LoVo (cell line): ENCODE results near the gene RASA3.
"Not testable (repeated sequence)": the region's sequence is repeated elsewhere in the genome, so short reads cannot be mapped to it uniquely, and the experiment has no call there.

ENCODE experiments used
- DNase-seq: peaks from one replicate; pipeline ENCODE4 v3.0.0-alpha.2; 2016; ENCODE audit warnings: low spot score

Gene RASA3

GRCh38 chr13:114101358-114102130 is 30.9 kb downstream of the RASA3 start:
- no peak for DNase-seq

DNA sequence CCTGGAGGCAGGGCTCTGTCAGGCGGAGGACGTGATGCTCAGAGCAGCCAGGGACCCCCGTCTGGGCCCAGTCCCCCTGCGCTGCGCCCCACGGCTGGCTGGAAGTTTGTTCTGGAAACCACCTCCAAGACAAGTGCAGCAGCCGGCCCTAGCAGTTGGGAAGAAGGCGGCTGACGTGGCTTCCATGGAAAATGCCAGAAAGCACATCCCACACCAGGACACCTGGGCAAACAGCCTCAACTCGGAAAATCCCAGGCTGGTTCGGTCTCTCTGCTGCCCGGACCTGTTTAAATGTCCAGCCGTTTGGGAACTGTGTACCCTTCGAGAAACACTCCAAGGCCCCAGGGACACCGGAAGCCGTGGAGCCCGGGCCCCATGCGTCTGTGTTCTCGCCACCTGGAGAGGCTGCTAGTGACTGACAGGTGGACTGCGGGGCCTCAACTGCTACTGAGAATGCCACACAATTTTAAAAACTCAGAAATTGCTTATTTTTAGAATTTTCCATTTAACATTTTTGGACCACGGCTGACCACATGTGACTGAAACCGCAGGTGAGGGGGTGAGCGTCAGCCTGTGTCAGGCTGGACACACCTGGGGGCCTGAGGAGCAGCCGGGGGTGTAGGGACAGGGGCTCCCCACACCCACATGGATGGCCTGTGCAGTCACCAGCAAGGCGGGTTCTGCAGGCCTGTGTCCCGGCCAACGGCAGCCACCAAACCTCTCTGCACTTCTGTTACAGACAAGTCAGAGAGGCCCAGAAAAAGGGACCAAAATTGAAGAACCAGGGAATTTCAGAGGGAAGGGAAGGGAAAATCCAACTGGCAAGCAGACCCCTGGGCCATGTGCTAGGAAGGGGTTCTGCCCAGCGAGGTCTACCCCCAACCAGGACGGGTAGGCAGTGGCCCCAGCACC is 31.7 kb downstream of the RASA3 start:
- DNase-seq, result no peak

GRCh38 chr13:114099918-114100445 is 32.4 kb downstream of the RASA3 start:
- DNase-seq, result peak; percentile 46

- peak; percentile 29 for DNase-seq
Measured at GRCh38 chr13:114099191-114099590, 33.2 kb downstream of the RASA3 start.

DNA sequence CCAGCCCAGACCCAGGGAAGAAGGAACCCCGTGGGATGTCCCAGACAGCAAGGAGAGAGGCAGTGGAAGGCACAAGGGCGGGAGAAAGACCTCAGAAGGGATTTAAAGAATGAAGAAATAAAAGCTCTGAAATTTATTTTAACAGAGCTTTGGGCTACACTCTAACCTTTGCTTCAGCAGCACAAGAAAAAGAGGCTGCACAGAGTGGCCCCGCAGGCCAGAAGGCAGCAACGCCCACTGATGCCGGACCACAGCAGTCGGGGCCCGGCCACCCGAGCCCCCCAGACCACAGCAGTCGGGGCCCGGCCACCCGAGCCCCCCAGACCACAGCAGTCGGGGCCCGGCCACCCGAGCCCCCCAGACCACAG is 33.8 kb downstream of the RASA3 start:
- DNase-seq, result not testable (repeated sequence)

DNA sequence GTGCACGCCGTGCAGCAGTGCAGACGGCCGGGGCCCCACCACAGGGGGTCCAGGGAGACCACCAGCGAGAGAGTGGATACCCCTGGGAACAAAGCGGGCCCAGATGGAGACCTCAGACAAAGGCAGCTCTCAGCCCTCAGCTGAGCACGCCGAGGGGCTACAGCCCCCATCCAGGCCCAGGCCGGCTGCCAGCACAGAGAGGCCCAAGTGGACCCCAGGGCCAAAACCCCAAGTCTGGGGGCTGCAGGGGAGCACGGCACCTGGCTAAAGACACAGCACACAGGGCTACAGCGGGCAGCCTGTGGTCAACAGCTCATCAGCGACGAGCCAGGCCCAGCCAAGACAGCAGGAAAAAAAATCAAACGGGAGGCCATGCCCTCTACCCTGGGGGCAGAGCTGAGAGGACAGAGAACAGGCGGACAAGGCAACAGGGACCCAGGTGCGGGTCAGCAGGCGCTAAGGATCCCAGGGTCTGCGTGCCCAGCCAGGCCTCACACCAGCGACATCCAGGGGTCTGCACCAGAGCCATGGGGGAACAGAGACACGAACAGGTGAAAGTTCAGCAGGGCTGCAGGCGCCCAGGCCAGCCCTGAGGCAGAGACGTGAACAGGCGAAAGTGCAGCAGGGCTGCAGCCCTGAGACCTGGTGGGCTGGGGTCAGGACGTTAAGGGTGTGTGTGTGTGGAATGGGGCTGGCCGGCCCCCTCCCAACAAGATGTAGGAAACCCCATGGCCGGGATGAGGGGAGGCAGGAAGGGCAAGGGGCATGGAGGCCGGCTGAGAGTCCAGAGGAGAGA is 34.3 kb downstream of the RASA3 start:
- DNase-seq, result no peak

DNA sequence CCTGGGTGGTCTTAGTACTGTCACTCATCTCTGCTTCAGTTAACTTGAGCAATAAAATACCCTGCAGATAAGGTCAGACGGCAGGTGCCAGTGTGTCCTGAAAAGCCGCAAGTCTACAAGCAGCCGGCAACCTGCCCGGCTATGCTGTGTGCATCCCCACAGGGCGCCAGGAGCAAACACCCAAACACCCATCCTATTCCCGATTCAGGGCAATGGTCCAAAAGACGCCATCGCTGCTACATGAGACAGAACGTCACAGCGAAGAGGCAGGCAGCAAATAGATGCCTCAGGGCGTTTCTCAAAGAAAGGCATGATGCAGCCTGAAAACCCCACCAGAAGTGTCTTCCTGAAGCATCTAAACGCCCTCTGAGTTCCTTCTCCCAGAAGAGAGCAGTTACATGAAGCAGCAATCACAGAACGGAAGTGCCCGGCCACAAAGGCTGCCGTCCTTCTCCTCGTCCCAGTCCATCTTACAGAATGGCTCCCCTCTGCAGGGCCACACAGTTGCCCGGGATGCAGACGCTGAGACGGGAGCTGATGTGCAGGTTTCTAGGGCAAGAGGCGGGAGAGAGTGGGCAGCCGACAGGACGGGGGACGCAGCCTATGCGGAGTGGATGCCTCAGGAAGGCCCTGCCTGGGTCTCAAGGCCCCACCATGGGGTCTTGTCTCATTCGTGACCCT is 35.1 kb downstream of the RASA3 start:
- no peak for DNase-seq

GRCh38 chr13:114096811-114097211 is 35.6 kb downstream of the RASA3 start:
- DNase-seq, result no peak

DNA sequence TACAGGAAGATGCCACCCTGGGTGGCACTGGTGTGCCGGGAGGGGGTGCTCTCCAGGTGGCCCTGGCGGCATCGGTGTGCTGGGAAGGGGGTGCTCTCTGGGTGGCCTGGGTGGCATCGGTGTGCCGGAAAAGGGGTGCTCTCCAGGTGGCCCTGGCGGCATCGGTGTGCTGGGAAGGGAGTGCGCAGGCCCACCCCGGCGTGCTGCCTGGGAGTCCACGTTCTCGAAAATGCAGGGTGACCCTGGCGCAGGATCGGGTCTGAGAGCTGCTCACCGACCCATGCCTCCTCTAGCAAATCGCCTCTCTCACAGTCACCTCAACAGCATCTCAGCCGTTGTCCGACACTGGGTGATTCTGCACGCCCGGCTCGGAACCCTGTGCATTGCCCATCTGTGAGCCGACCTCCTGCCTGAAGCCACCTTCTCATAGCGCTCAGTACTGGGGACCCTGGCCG is 36.4 kb downstream of the RASA3 start:
- DNase-seq, result no peak

DNA sequence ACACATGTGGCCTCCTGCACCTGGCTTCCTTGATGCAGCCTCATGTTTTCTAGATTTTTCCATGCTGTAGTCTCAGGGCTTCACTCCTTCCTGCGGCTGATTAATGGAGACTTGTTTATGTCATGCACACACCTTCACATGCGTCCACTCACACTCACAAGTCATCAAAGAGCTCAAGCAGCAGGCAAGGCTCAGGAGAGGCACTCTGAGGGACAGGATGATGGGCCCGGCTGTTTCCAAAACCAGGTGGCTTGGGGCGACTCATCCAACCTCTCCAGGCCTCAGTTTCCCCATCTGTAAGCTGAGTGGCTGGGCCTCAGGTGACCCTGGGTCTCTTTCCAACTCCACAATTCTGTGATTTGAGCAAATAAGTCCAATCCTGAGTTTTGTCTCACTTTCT is 36.9 kb downstream of the RASA3 start:
- no peak for DNase-seq

GRCh38 chr13:114093118-114093517 is 39.3 kb downstream of the RASA3 start:
- no peak for DNase-seq

DNA sequence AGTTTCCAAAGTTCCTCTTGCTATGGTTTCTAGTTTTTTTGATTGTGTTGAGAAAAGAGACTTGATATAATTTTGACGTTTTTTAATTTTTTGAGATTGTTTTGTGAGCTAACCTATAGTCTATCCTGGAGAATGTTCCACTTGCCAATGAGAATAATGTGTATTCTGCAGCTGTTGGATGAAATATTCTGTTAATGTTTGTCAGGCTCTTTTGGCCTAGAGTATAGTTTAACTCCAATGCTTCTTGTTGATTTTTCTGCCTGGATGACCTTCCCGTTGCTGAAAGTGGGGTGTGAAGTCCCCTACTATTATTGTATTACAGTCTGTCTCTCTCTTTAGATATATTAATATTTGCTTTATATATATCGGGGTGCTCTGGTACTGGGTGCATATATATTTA is 40.0 kb downstream of the RASA3 start:
- DNase-seq, result no peak

DNA sequence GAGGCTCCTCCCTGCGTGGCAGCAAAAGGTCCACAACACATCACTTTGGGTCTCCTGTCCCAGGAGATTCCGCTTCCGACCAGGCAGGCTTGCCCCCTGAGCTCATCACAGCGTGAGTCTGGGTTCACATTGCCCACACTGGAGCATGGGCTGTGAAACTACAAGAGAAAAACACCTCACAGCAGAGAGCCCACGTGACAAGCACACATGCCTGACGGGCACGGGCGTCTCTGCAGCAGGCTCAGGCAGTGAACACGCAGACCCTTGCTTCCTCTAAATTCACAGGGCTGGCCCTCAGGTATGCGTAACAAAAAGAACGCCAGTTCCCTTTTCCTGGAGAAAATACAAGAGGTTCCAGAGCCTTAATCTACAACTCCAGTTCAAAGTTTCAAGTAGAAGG is 41.9 kb downstream of the RASA3 start:
- no peak for DNase-seq

DNA sequence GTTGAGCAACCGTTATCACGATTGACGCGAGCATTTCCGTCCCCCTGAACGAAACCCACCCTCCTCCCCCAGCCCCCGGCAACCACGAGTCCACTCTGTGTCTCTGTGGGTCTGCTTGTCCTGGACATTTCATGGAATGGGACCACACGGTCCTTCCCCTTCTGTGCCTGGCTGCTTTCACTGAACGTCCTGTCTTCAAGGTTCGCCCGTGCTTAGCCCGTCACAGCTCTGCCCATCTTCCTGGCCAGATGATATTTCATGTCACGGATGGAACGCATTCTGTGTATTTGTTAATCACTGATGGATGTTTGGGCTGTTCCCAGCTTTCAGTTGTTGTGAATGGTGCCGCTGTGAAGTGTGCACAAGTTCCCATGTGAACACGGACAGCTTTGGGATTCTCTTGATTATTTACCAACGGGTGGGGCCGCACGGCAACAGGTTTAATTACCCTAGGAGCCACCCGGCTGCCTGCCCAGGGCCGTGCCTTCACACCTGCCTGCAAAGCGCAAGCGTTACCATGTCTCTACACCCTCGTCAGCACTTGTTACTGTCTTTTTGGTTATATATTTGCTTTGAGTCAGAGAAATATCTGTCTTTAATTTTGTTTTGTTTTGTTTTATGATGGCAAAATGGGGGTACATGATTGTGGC is 42.5 kb downstream of the RASA3 start:
- DNase-seq, result no peak

DNA sequence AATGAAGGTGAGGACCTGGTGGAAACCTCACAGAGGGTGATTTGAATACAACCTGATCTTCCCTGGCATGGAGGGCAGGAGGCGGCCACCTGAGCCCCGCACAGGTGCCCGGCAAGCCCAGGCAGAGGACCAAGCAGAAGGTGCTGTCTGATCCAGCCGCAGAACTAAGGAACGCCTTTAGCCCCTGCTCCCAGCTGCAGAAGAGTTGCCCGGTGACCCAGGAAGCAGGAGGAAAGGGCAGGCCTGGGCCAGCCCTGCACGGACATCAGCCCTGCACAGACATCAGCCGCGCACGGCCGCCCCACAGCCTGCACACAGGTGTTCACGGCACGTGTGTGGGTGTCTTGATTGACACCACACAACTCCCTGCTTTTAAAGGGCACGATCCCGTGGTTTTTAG is 43.1 kb downstream of the RASA3 start:
- no peak for DNase-seq

- no peak for DNase-seq
Measured at GRCh38 chr13:114088863-114089262, 43.6 kb downstream of the RASA3 start.

DNA sequence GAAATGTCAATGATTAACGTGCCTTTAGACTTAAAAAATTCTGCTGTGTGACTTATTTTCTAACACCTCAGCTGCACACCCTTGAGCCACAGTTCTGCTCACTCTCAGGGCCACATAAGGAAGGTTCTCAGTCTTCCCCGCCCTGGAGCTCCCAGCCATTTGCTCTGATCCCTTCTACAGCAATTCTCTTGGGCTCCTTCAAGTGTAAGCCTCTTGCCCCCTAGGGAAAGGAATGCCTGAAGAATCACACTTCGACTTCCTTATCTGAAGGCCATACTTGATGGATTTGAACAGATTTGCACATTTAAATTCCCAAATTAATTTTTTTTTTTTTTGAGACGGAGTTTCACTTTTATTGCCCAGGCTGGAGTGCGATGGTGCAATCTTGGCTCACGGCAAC is 44.2 kb downstream of the RASA3 start:
- no peak for DNase-seq

DNA sequence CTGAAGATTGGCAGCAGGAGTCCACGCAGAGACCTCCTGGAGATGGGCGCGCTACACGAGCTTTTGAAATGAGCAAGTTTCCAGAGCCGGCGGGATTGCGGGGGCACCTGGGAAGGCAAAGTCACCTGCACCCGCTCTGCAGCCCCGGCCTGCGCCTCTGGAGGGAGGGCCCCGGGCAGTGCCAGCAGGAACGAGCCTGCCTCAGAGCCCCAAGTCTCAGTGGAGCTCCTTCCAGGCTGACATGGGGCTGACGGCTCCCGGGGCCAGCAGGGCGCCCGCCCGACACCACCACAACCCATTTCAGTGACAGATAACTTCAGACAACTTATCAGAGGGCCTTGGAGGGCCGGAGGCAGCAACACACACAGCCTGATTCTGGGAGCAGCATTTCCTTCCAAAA is 45.0 kb downstream of the RASA3 start:
- no peak for DNase-seq

DNA sequence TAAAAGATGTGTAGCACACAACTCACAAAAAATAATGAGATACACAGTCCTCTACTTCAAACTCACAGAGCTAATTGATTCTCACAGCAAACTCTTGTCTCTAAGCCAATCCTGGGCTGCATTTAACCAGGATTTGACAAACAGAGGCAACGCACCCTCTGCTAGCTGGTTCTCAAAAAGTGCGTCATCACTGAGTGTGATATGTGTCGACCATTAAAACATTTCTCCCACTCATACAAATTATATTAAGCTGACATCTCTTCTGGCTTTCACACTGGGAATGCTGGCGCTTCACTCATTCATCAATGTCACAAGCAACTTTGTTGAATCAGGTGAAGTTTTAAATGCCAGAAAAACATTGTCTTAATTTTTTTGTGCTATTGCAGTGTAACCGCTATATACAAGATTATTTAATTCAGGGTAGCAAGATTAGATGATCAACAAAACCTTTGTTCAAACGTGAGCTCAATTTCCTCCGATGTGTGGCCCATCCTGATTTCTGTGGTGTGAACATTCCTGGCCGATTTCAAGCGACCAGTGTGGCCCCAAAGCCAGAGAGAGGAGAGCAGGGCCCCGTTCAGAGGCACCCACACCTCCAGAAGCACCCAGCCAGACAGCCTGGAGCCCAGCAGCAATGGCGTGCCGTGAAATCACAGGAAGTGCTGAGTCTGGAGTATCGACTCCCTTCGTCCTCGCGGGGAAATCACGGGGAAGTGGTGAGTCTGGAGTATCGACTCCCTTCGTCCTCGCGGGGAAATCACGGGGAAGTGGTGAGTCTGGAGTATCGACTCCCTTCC is 49.4 kb downstream of the RASA3 start:
- DNase-seq, result no peak
